Neural cell (in vitro differentiated cells): ENCODE data around the gene INPP5D.
"Not testable (repeated sequence)": the region's sequence is repeated elsewhere in the genome, so short reads cannot be mapped to it uniquely, and the experiment has no call there.

ENCODE experiments used
- EP300 ChIP-seq: fragments of 450-650 bp; conservative IDR thresholded peaks from 2 replicates; pipeline ENCODE4 v1.6.1; 2014; ENCODE audit warnings: antibody characterized with exemption, mild to moderate bottlenecking, moderate library complexity; ENCODE audit not compliant: poor library complexity, severe bottlenecking
- POLR2AphosphoS5 ChIP-seq: IDR thresholded peaks from 2 replicates; pipeline ENCODE4 v1.6.1; 2012
- RAD21 ChIP-seq: fragments of 450-650 bp; conservative IDR thresholded peaks from 2 replicates; pipeline ENCODE4 v1.6.1; 2014; ENCODE audit warnings: antibody characterized with exemption, mild to moderate bottlenecking, moderate library complexity
- TF ChIP-seq, protein P1 (sequence below): fragments of 450-650 bp; IDR thresholded peaks from 2 replicates; pipeline ENCODE4 v1.5.1; 2014; ENCODE audit warnings: antibody characterized with exemption, mild to moderate bottlenecking, moderate library complexity; ENCODE audit not compliant: poor library complexity, severe bottlenecking
- TF ChIP-seq, protein P2 (sequence below): IDR thresholded peaks from 2 replicates; pipeline ENCODE4 v1.6.1; 2012; ENCODE audit warnings: borderline replicate concordance

DNA sequence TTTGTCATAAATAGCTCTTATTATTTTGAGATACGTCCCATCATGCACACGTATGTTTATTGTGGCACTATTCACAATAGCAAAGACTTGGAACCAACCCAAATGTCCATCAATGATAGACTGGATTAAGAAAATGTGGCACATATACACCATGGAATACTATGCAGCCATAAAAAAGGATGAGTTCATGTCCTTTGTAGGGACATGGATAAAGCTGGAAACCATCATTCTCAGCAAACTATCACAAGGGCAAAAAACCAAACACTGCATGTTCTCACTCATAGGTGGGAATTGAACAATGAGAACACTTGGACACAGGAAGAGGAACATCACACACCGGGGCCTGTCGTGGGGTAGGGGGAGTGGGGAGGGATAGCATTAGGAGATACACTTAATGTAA is 40.5 kb upstream of the INPP5D start:
- TF ChIP-seq EP300, POLR2AphosphoS5, RAD21: not testable (repeated sequence)
- TF ChIP-seq, protein P1, sequence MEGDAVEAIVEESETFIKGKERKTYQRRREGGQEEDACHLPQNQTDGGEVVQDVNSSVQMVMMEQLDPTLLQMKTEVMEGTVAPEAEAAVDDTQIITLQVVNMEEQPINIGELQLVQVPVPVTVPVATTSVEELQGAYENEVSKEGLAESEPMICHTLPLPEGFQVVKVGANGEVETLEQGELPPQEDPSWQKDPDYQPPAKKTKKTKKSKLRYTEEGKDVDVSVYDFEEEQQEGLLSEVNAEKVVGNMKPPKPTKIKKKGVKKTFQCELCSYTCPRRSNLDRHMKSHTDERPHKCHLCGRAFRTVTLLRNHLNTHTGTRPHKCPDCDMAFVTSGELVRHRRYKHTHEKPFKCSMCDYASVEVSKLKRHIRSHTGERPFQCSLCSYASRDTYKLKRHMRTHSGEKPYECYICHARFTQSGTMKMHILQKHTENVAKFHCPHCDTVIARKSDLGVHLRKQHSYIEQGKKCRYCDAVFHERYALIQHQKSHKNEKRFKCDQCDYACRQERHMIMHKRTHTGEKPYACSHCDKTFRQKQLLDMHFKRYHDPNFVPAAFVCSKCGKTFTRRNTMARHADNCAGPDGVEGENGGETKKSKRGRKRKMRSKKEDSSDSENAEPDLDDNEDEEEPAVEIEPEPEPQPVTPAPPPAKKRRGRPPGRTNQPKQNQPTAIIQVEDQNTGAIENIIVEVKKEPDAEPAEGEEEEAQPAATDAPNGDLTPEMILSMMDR: not testable (repeated sequence)
- TF ChIP-seq, protein P2, sequence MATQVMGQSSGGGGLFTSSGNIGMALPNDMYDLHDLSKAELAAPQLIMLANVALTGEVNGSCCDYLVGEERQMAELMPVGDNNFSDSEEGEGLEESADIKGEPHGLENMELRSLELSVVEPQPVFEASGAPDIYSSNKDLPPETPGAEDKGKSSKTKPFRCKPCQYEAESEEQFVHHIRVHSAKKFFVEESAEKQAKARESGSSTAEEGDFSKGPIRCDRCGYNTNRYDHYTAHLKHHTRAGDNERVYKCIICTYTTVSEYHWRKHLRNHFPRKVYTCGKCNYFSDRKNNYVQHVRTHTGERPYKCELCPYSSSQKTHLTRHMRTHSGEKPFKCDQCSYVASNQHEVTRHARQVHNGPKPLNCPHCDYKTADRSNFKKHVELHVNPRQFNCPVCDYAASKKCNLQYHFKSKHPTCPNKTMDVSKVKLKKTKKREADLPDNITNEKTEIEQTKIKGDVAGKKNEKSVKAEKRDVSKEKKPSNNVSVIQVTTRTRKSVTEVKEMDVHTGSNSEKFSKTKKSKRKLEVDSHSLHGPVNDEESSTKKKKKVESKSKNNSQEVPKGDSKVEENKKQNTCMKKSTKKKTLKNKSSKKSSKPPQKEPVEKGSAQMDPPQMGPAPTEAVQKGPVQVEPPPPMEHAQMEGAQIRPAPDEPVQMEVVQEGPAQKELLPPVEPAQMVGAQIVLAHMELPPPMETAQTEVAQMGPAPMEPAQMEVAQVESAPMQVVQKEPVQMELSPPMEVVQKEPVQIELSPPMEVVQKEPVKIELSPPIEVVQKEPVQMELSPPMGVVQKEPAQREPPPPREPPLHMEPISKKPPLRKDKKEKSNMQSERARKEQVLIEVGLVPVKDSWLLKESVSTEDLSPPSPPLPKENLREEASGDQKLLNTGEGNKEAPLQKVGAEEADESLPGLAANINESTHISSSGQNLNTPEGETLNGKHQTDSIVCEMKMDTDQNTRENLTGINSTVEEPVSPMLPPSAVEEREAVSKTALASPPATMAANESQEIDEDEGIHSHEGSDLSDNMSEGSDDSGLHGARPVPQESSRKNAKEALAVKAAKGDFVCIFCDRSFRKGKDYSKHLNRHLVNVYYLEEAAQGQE: not testable (repeated sequence)
